ENCODE data around the gene NGEF. TPM values are rescaled to one million over a fixed set of nuclear protein-coding genes. Genes with fewer than 3 reads are reported as not detected.

The NGEF gene
- total RNA-seq, 2 donors from 2014 or later: not detected

- no peak overlapping the region for H3K27ac Mint-ChIP-seq
- H3K36me3 Mint-ChIP-seq: no peaks in the 10 kb centered on the region
- ATAC-seq (no peak), DNase-seq (ENCODE audit: low spot score) (no peak)
- peaks cover 7 to 11% of the 10 kb centered on the region in 2 donors for H3K27me3 Mint-ChIP-seq
- H3K9me3 Mint-ChIP-seq: no peaks in the 10 kb centered on the region
- H3K4me3 Mint-ChIP-seq: no peak overlapping the region
- H3K4me1 Mint-ChIP-seq (ENCODE audit: low read depth in 2 of 2): no peaks in the 10 kb centered on the region
Measured at GRCh38 chr2:232973011-232973735, 39.9 kb downstream of the NGEF start.

- no peaks in the 10 kb centered on the region for H3K9me3 Mint-ChIP-seq
- ATAC-seq: no peak
- H3K27me3 Mint-ChIP-seq: peaks cover 5 to 11% of the 10 kb centered on the region in 2 donors
- no peaks in the 10 kb centered on the region for H3K36me3 Mint-ChIP-seq
- no peak for DNase-seq (ENCODE audit: low spot score)
- no peak overlapping the region for H3K27ac Mint-ChIP-seq
- no peak overlapping the region for H3K4me3 Mint-ChIP-seq
- H3K4me1 Mint-ChIP-seq (ENCODE audit: low read depth in 2 of 2): no peaks in the 10 kb centered on the region
Measured at GRCh38 chr2:232971744-232972143, 41.3 kb downstream of the NGEF start.

- no peaks in the 10 kb centered on the region for H3K4me1 Mint-ChIP-seq (ENCODE audit: low read depth in 2 of 2)
- H3K27ac Mint-ChIP-seq: no peak overlapping the region
- H3K36me3 Mint-ChIP-seq: no peaks in the 10 kb centered on the region
- DNase-seq (ENCODE audit: low spot score) (no peak), ATAC-seq (no peak)
- H3K27me3 Mint-ChIP-seq: peaks cover 9 to 11% of the 10 kb centered on the region in 2 donors
- no peaks in the 10 kb centered on the region for H3K9me3 Mint-ChIP-seq
- no peak overlapping the region for H3K4me3 Mint-ChIP-seq
Measured at GRCh38 chr2:232970051-232970450, 43.0 kb downstream of the NGEF start.

- DNase-seq (ENCODE audit: low spot score) (no peak), ATAC-seq (no peak)
- Mint-ChIP-seq H3K4me3 (no peak overlapping the region), H3K27me3 (peaks cover 0 to 9% of the 10 kb centered on the region in 2 donors), H3K4me1 (ENCODE audit: low read depth in 2 of 2) (no peaks in the 10 kb centered on the region), H3K27ac (no peak overlapping the region), H3K9me3 (no peaks in the 10 kb centered on the region), H3K36me3 (no peaks in the 10 kb centered on the region)
Measured at GRCh38 chr2:232967474-232967873, 45.6 kb downstream of the NGEF start.

GRCh38 chr2:232966122-232966521 lies 46.9 kb downstream of the NGEF start:
- no peak for DNase-seq (ENCODE audit: low spot score)
- H3K4me1 Mint-ChIP-seq (ENCODE audit: low read depth in 2 of 2): no peaks in the 10 kb centered on the region
- H3K4me3 Mint-ChIP-seq: no peak overlapping the region
- peaks cover 0 to 12% of the 10 kb centered on the region in 2 donors for H3K27me3 Mint-ChIP-seq
- no peaks in the 10 kb centered on the region for H3K36me3 Mint-ChIP-seq
- H3K9me3 Mint-ChIP-seq: no peaks in the 10 kb centered on the region
- no peak for ATAC-seq
- H3K27ac Mint-ChIP-seq: no peak overlapping the region

- Mint-ChIP-seq H3K9me3 (no peaks in the 10 kb centered on the region), H3K4me3 (no peak overlapping the region), H3K27ac (no peak overlapping the region), H3K36me3 (no peaks in the 10 kb centered on the region), H3K4me1 (ENCODE audit: low read depth in 2 of 2) (no peaks in the 10 kb centered on the region), H3K27me3 (peaks cover 0 to 13% of the 10 kb centered on the region in 2 donors)
- ATAC-seq (no peak), DNase-seq (ENCODE audit: low spot score) (no peak)
Measured at GRCh38 chr2:232963913-232964312, 49.1 kb downstream of the NGEF start.

GRCh38 chr2:232960862-232961261 lies 52.2 kb downstream of the NGEF start:
- Mint-ChIP-seq H3K4me3 (no peak overlapping the region), H3K27ac (no peak overlapping the region), H3K36me3 (no peaks in the 10 kb centered on the region), H3K27me3 (peaks cover 0 to 11% of the 10 kb centered on the region in 2 donors), H3K9me3 (no peaks in the 10 kb centered on the region), H3K4me1 (ENCODE audit: low read depth in 2 of 2) (no peaks in the 10 kb centered on the region)
- DNase-seq (ENCODE audit: low spot score) (no peak), ATAC-seq (no peak)

GRCh38 chr2:232959139-232959538 lies 53.9 kb downstream of the NGEF start:
- Mint-ChIP-seq H3K27me3 (peaks cover 0 to 12% of the 10 kb centered on the region in 2 donors), H3K27ac (no peak overlapping the region), H3K36me3 (no peaks in the 10 kb centered on the region), H3K4me1 (ENCODE audit: low read depth in 2 of 2) (no peaks in the 10 kb centered on the region), H3K4me3 (no peak overlapping the region), H3K9me3 (no peaks in the 10 kb centered on the region)
- DNase-seq (ENCODE audit: low spot score) (no peak), ATAC-seq (no peak)

- Mint-ChIP-seq H3K9me3 (no peaks in the 10 kb centered on the region), H3K27me3 (peaks cover 0 to 12% of the 10 kb centered on the region in 2 donors), H3K4me1 (ENCODE audit: low read depth in 2 of 2) (no peaks in the 10 kb centered on the region), H3K27ac (no peak overlapping the region), H3K36me3 (no peaks in the 10 kb centered on the region), H3K4me3 (no peak overlapping the region)
- no peak for ATAC-seq
- no peak for DNase-seq (ENCODE audit: low spot score)
Measured at GRCh38 chr2:232957657-232958090, 55.4 kb downstream of the NGEF start.

GRCh38 chr2:232955856-232956255 lies 57.2 kb downstream of the NGEF start:
- ATAC-seq (no peak), DNase-seq (ENCODE audit: low spot score) (no peak)
- no peaks in the 10 kb centered on the region for H3K4me1 Mint-ChIP-seq (ENCODE audit: low read depth in 2 of 2)
- H3K36me3 Mint-ChIP-seq: no peaks in the 10 kb centered on the region
- no peaks in the 10 kb centered on the region for H3K9me3 Mint-ChIP-seq
- no peak overlapping the region for H3K4me3 Mint-ChIP-seq
- H3K27me3 Mint-ChIP-seq: peaks cover 11 to 12% of the 10 kb centered on the region in 2 donors
- H3K27ac Mint-ChIP-seq: no peak overlapping the region

GRCh38 chr2:232954691-232955090 lies 58.4 kb downstream of the NGEF start:
- DNase-seq (ENCODE audit: low spot score) (no peak), ATAC-seq (no peak)
- Mint-ChIP-seq H3K9me3 (no peaks in the 10 kb centered on the region), H3K27me3 (peaks cover 11 to 13% of the 10 kb centered on the region in 2 donors), H3K36me3 (no peaks in the 10 kb centered on the region), H3K4me1 (ENCODE audit: low read depth in 2 of 2) (no peaks in the 10 kb centered on the region), H3K4me3 (no peak overlapping the region), H3K27ac (no peak overlapping the region)

- ATAC-seq (no peak), DNase-seq (ENCODE audit: low spot score) (no peak)
- Mint-ChIP-seq H3K9me3 (no peaks in the 10 kb centered on the region), H3K27me3 (peaks cover 11 to 13% of the 10 kb centered on the region in 2 donors), H3K27ac (no peak overlapping the region), H3K4me3 (no peak overlapping the region), H3K36me3 (no peaks in the 10 kb centered on the region), H3K4me1 (ENCODE audit: low read depth in 2 of 2) (no peaks in the 10 kb centered on the region)
Measured at GRCh38 chr2:232951891-232952290, 61.2 kb downstream of the NGEF start.

- Mint-ChIP-seq H3K4me3 (no peak overlapping the region), H3K36me3 (no peaks in the 10 kb centered on the region), H3K27me3 (peaks cover 11 to 13% of the 10 kb centered on the region in 2 donors), H3K9me3 (no peaks in the 10 kb centered on the region), H3K4me1 (ENCODE audit: low read depth in 2 of 2) (no peaks in the 10 kb centered on the region), H3K27ac (no peak overlapping the region)
- ATAC-seq (no peak), DNase-seq (ENCODE audit: low spot score) (no peak)
Measured at GRCh38 chr2:232951181-232951580, 61.9 kb downstream of the NGEF start.

- ATAC-seq: no peak
- Mint-ChIP-seq H3K9me3 (no peaks in the 10 kb centered on the region), H3K36me3 (no peaks in the 10 kb centered on the region), H3K4me1 (ENCODE audit: low read depth in 2 of 2) (no peaks in the 10 kb centered on the region), H3K27me3 (peaks cover 10 to 11% of the 10 kb centered on the region in 2 donors), H3K4me3 (no peak overlapping the region), H3K27ac (no peak overlapping the region)
- no peak for DNase-seq (ENCODE audit: low spot score)
Measured at GRCh38 chr2:232950751-232951150, 62.3 kb downstream of the NGEF start.

GRCh38 chr2:232949016-232949415 lies 64.0 kb downstream of the NGEF start:
- DNase-seq (ENCODE audit: low spot score) (no peak), ATAC-seq (no peak)
- Mint-ChIP-seq H3K4me3 (no peak overlapping the region), H3K9me3 (no peaks in the 10 kb centered on the region), H3K4me1 (ENCODE audit: low read depth in 2 of 2) (no peaks in the 10 kb centered on the region), H3K27ac (no peak overlapping the region), H3K36me3 (no peaks in the 10 kb centered on the region), H3K27me3 (peaks cover 11 to 12% of the 10 kb centered on the region in 2 donors)

Measured in natural killer cell treated with Interleukin-12 subunit alpha and Interleukin-12 subunit beta and Interleukin-15 and Interleukin-18, amount 100 ng/mL, for 72 hours (primary cell).